Peyer's patch (tissue), 4 donors: ENCODE results near the gene CYP3A5. TPM values are rescaled to one million over a fixed set of nuclear protein-coding genes. Genes with fewer than 3 reads are reported as not detected.
A peak's percentile ranks its signal among the peaks of the same experiment; 100 is the strongest.

Source experiments
- DNase-seq, 3 donors: peaks; one replicate each; pipeline ENCODE4 v3.0.0-alpha.2; 2017 to 2019
- H3K27ac ChIP-seq, 4 donors: fragments of 200-600 bp; sonication (generic); one replicate each; pipeline ENCODE4 v1.5.1; 2016 to 2019
- H3K27me3 ChIP-seq, 2 donors: fragments of 200-600 bp; sonication (generic); one replicate each; pipeline ENCODE4 v1.5.1; 2019
- H3K36me3 ChIP-seq, 3 donors: fragments of 200-600 bp; sonication (generic); one replicate each; pipeline ENCODE4 v1.5.1; 2016 to 2019
- H3K4me1 ChIP-seq, 4 donors: fragments of 200-600 bp; sonication (generic); one replicate each; pipeline ENCODE4 v1.5.1; 2016 to 2019
- H3K4me3 ChIP-seq, 4 donors: fragments of 200-600 bp; sonication (generic); 1 replicate in 3 of 4; 2 replicates in 1 of 4; pipeline ENCODE4 v1.5.1; 2016 to 2019; ENCODE audit warnings: mild to moderate bottlenecking in 1 of 4
- H3K9me3 ChIP-seq, 4 donors: fragments of 200-600 bp; sonication (generic); one replicate each; pipeline ENCODE4 v1.5.1; 2016 to 2019; ENCODE audit warnings: mild to moderate bottlenecking in 1 of 4
- CTCF ChIP-seq, 6 experiments: fragments of 450-650 bp in 4 of 6; fragments of 200-600 bp in 2 of 6; sonication (generic) in 1 of 6; IDR thresholded peaks; one replicate each; pipeline ENCODE4 v1.5.1; 2017 to 2019; ENCODE audit warnings: antibody characterized with exemption in 6 of 6, mild to moderate bottlenecking in 3 of 6, moderate library complexity in 1 of 6
- POLR2A ChIP-seq, 2 donors: fragments of 450-650 bp; IDR thresholded peaks; one replicate each; pipeline ENCODE4 v1.5.1; 2017; ENCODE audit warnings: antibody characterized with exemption in 2 of 2, mild to moderate bottlenecking in 2 of 2, moderate library complexity in 2 of 2
- total RNA-seq, 4 donors: library from RNA; depleted of rRNA; stranded (reverse); fragments of >200 nt; gene quantifications; one replicate each; pipeline ENCODE4 v1.1.0, GENCODE V29; 2016

Gene CYP3A5
- total RNA-seq, 4 donors from 2014 or later, result 135 to 1,701 (median 1,072) TPM

- DNase-seq, result no peak
- Histone ChIP-seq H3K36me3 (peaks cover 0 to 100% (median 0%) of the 10 kb centered on the region in 3 donors), H3K27me3 (no peaks in the 10 kb centered on the region), H3K27ac (peak overlapping the region in 2 of 4 donors; percentile 51 to 53), H3K9me3 (no peaks in the 10 kb centered on the region), H3K4me3 (no peak overlapping the region), H3K4me1 (peaks cover 0 to 7% (median 0%) of the 10 kb centered on the region in 4 donors)
- TF ChIP-seq POLR2A (IDR thresholded peaks at IDR 0.05) (no peak), CTCF (IDR thresholded peaks at IDR 0.05) (no peak)
Observed at GRCh38 chr7:99623702-99624447, 55.9 kb downstream of the CYP3A5 start.

GRCh38 chr7:99623091-99623693 lies 56.6 kb downstream of the CYP3A5 start:
- no peaks in the 10 kb centered on the region for H3K9me3 ChIP-seq
- H3K36me3 ChIP-seq, result peaks cover 0 to 98% (median 0%) of the 10 kb centered on the region in 3 donors
- H3K27me3 ChIP-seq, result no peaks in the 10 kb centered on the region
- H3K4me1 ChIP-seq, result peaks cover 0 to 9% (median 0%) of the 10 kb centered on the region in 4 donors
- DNase-seq, result peak in 1 of 3 donors; percentile 4
- H3K4me3 ChIP-seq, result no peak overlapping the region
- TF ChIP-seq CTCF (IDR thresholded peaks at IDR 0.05) (no peak), POLR2A (IDR thresholded peaks at IDR 0.05) (no peak)
- peak overlapping the region in 2 of 4 donors; percentile 51 to 53 for H3K27ac ChIP-seq

- peaks cover 0 to 92% (median 0%) of the 10 kb centered on the region in 3 donors for H3K36me3 ChIP-seq
- TF ChIP-seq POLR2A (IDR thresholded peaks at IDR 0.05), result no peak
- no peak for TF ChIP-seq CTCF (IDR thresholded peaks at IDR 0.05)
- H3K27me3 ChIP-seq, result no peaks in the 10 kb centered on the region
- no peak overlapping the region for H3K27ac ChIP-seq
- peaks cover 0 to 15% (median 3%) of the 10 kb centered on the region in 4 donors for H3K4me1 ChIP-seq
- no peak overlapping the region for H3K4me3 ChIP-seq
- H3K9me3 ChIP-seq, result no peaks in the 10 kb centered on the region
- DNase-seq, result no peak
Observed at GRCh38 chr7:99622596-99622995, 57.2 kb downstream of the CYP3A5 start.

- TF ChIP-seq POLR2A (IDR thresholded peaks at IDR 0.05), result no peak
- TF ChIP-seq CTCF (IDR thresholded peaks at IDR 0.05), result no peak
- no peak overlapping the region for H3K4me3 ChIP-seq
- H3K27me3 ChIP-seq, result no peaks in the 10 kb centered on the region
- peaks cover 0 to 79% (median 0%) of the 10 kb centered on the region in 3 donors for H3K36me3 ChIP-seq
- peaks cover 0 to 18% (median 5%) of the 10 kb centered on the region in 4 donors for H3K4me1 ChIP-seq
- H3K27ac ChIP-seq, result no peak overlapping the region
- DNase-seq, result peak in 1 of 3 donors; percentile 15
- no peaks in the 10 kb centered on the region for H3K9me3 ChIP-seq
Observed at GRCh38 chr7:99621271-99621670, 58.5 kb downstream of the CYP3A5 start.

- DNase-seq, result peak in 1 of 3 donors; percentile 37
- Histone ChIP-seq H3K4me1 (peaks cover 0 to 18% (median 5%) of the 10 kb centered on the region in 4 donors), H3K36me3 (peaks cover 0 to 63% (median 0%) of the 10 kb centered on the region in 3 donors), H3K9me3 (no peaks in the 10 kb centered on the region), H3K27ac (no peak overlapping the region), H3K27me3 (no peaks in the 10 kb centered on the region), H3K4me3 (no peak overlapping the region)
- no peak for TF ChIP-seq POLR2A (IDR thresholded peaks at IDR 0.05)
Observed at GRCh38 chr7:99619571-99620130, 60.1 kb downstream of the CYP3A5 start.

- TF ChIP-seq POLR2A (IDR thresholded peaks at IDR 0.05) (no peak), CTCF (IDR thresholded peaks at IDR 0.05) (no peak)
- Histone ChIP-seq H3K4me3 (no peak overlapping the region), H3K36me3 (peaks cover 0 to 53% (median 0%) of the 10 kb centered on the region in 3 donors), H3K27ac (no peak overlapping the region), H3K9me3 (no peaks in the 10 kb centered on the region), H3K27me3 (no peaks in the 10 kb centered on the region), H3K4me1 (peaks cover 0 to 18% (median 5%) of the 10 kb centered on the region in 4 donors)
- DNase-seq, result no peak
Observed at GRCh38 chr7:99618726-99619125, 61.1 kb downstream of the CYP3A5 start.
